ENCODE measurements around the gene ZFPM1. TPM values are rescaled to one million over a fixed set of nuclear protein-coding genes. Genes with fewer than 3 reads are reported as not detected.

Gene ZFPM1
- total RNA-seq, 1 donor from 2014 or later: 5.6 TPM

DNA sequence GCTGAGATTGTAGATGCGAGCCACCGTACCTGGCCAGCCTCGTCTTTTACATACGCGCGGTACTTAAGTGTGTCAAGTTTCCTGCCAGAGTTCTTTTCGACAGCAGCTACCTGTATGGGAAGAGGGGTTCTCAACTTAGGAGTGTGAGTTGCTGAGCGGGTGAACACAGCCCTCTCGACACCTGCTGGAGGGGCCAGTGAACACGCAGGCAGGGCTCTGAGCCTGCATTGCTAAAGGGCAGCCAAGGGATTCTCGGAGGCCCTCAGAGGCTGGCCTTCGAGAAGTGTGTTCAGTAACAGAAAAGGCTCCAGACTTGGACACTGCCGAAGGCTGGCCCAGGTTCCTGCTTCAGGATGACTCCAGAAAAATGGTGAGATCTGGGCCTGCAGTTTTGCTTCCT, 123.2 kb downstream of the ZFPM1 start:
- H3K4me3 ChIP-seq: no peak overlapping the region
- TF ChIP-seq, protein P1, sequence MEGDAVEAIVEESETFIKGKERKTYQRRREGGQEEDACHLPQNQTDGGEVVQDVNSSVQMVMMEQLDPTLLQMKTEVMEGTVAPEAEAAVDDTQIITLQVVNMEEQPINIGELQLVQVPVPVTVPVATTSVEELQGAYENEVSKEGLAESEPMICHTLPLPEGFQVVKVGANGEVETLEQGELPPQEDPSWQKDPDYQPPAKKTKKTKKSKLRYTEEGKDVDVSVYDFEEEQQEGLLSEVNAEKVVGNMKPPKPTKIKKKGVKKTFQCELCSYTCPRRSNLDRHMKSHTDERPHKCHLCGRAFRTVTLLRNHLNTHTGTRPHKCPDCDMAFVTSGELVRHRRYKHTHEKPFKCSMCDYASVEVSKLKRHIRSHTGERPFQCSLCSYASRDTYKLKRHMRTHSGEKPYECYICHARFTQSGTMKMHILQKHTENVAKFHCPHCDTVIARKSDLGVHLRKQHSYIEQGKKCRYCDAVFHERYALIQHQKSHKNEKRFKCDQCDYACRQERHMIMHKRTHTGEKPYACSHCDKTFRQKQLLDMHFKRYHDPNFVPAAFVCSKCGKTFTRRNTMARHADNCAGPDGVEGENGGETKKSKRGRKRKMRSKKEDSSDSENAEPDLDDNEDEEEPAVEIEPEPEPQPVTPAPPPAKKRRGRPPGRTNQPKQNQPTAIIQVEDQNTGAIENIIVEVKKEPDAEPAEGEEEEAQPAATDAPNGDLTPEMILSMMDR (IDR thresholded peaks at IDR 0.05): no peak
- H3K36me3 ChIP-seq: peaks cover 88% of the 10 kb centered on the region
- intact Hi-C loops (cut with DNase I): no loop called here
- H3K9me3 ChIP-seq: no peaks in the 10 kb centered on the region
- ATAC-seq: peak; percentile 57 to 73
- no peaks in the 10 kb centered on the region for H3K27me3 ChIP-seq (ENCODE audit: low read depth)
- H3K27ac ChIP-seq: no peak overlapping the region
- DNase-seq: no peak
- H3K4me1 ChIP-seq: peaks cover 32% of the 10 kb centered on the region

DNA sequence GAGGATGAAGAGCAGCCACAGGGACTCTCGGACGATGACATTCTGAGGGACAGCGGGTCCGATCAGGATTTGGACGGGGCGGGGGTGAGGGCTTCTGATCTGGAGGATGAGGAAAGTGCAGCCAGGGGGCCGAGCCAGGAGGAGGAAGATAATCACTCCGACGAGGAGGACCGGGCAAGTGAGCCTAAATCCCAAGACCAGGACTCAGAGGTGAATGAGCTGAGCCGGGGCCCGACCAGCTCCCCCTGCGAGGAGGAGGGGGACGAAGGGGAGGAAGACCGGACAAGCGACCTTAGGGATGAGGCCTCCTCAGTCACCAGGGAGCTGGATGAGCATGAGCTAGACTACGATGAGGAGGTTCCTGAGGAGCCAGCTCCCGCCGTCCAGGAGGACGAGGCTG, 124.1 kb downstream of the ZFPM1 start:
- DNase-seq (no peak), ATAC-seq (no peak)
- intact Hi-C loops (cut with DNase I): no loop called here
- Histone ChIP-seq H3K36me3 (peaks cover 90% of the 10 kb centered on the region), H3K27me3 (ENCODE audit: low read depth) (no peaks in the 10 kb centered on the region), H3K4me3 (no peak overlapping the region), H3K9me3 (no peaks in the 10 kb centered on the region), H3K27ac (no peak overlapping the region), H3K4me1 (peaks cover 24% of the 10 kb centered on the region)
- TF ChIP-seq, protein P1 (IDR thresholded peaks at IDR 0.05): no peak

DNA sequence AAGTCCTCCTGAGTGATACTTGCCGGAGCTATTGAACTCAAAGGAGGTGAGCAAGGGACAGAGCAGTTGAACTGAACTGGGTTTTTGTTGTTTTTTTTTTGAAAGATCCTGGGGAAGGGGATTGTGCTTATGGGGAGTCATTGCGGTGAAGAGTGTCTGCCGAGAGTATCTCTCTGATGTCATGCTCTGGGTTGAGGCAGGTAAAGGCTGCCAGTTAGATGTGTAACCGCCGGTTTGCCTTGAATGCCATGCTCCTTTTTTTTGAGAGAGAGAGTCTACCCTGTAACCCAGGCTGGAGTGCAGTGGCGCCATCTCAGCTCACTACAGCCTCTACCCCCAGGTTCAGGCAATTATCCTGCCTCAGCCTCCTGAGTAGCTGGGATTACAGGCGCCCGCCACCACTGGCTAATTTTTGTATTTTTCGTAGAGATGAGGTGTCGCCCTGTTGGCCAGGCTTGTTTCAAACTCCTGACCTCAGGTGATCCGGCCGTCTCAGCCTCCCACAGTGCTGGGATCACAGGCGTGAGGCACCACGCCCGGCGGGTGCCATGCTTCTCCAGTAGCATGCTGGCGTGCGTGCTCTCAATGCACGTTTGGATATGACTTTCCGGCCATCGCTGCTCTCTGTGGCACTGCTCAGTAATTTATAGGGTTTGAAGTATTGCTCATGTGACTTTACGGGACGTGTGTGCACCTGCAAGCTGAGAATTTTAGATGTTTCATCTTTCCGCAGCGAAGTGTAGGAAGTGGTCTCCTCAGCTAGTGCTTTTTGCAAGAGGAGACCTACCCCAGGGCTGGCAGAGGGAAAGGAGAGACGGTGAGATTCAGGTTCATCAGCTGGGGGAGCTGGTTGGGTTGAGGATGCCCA, 125.6 kb downstream of the ZFPM1 start:
- Histone ChIP-seq H3K9me3 (no peaks in the 10 kb centered on the region), H3K4me1 (peaks cover 16% of the 10 kb centered on the region), H3K27me3 (ENCODE audit: low read depth) (no peaks in the 10 kb centered on the region), H3K36me3 (peaks cover 90% of the 10 kb centered on the region), H3K27ac (no peak overlapping the region), H3K4me3 (no peak overlapping the region)
- DNase-seq (no peak), ATAC-seq (no peak)
- TF ChIP-seq, protein P1 (IDR thresholded peaks at IDR 0.05): no peak
- intact Hi-C loops (cut with DNase I): no loop called here

GRCh38 chr16:88580371-88580770, 127.3 kb downstream of the ZFPM1 start:
- intact Hi-C loops (cut with DNase I): no loop called here
- H3K9me3 ChIP-seq: no peaks in the 10 kb centered on the region
- ATAC-seq (no peak), DNase-seq (no peak)
- H3K36me3 ChIP-seq: peaks cover 83% of the 10 kb centered on the region
- TF ChIP-seq, protein P1 (IDR thresholded peaks at IDR 0.05): no peak
- H3K4me1 ChIP-seq: peaks cover 16% of the 10 kb centered on the region
- H3K4me3 ChIP-seq: no peak overlapping the region
- H3K27me3 ChIP-seq (ENCODE audit: low read depth): no peaks in the 10 kb centered on the region
- no peak overlapping the region for H3K27ac ChIP-seq

GRCh38 chr16:88581033-88581432, 128.0 kb downstream of the ZFPM1 start:
- intact Hi-C loops (cut with DNase I): no loop called here
- Histone ChIP-seq H3K27me3 (ENCODE audit: low read depth) (no peaks in the 10 kb centered on the region), H3K27ac (no peak overlapping the region), H3K9me3 (no peaks in the 10 kb centered on the region), H3K4me1 (peaks cover 16% of the 10 kb centered on the region), H3K4me3 (no peak overlapping the region), H3K36me3 (peaks cover 77% of the 10 kb centered on the region)
- DNase-seq (no peak), ATAC-seq (no peak)
- TF ChIP-seq, protein P1 (IDR thresholded peaks at IDR 0.05): no peak

All from lower lobe of right lung (tissue), 2 donors.